ENCODE results near the gene PDE4A. TPM values are rescaled to one million over a fixed set of nuclear protein-coding genes. Genes with fewer than 3 reads are reported as not detected.

The PDE4A gene
- total and polyA plus RNA-seq, 12 donors = 0.28 to 20.4 (median 11.2) TPM

DNA sequence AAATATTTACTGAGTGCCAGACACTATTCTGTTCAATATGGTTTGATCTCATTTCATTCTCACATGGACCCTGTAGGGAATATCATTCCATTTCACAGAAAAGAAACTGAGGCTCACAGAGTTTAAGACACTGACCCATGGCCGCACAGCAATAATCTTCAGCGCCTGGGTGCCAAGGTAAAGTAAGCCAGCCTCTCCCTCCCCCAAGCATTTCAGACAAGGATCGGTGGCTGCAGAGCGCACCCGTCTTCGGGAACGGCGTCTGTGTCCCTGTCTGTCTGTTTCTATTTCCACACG, 4.3 kb upstream of the PDE4A start:
- H3K9me3 ChIP-seq (replicated peaks in 1 of 3) = no peaks in the 10 kb centered on the region
- peaks cover 0 to 20% of the 10 kb centered on the region in 2 donors for H3K4me1 ChIP-seq (replicated peaks in 1 of 2)
- H3K27ac ChIP-seq = peak overlapping the region in 3 of 5 donors; percentile 43 to 73 (median 54)
- TF ChIP-seq POLR2A (IDR thresholded peaks at IDR 0.05) (no peak), CTCF (IDR thresholded peaks at IDR 0.05) (no peak)
- no peaks in the 10 kb centered on the region for H3K36me3 ChIP-seq (replicated peaks in 1 of 2)
- peak overlapping the region in 2 of 4 donors; percentile 36 to 53 for H3K4me3 ChIP-seq
- no peak for DNase-seq
- WGBS, 4 donors = 0 to 4% (median 3%) methylated on average over 5 to 9 of the region's 9 CpGs
- intact Hi-C loops (cut with DNase I) = no loop called here
- peaks cover 31% of the 10 kb centered on the region for H3K27me3 ChIP-seq

DNA sequence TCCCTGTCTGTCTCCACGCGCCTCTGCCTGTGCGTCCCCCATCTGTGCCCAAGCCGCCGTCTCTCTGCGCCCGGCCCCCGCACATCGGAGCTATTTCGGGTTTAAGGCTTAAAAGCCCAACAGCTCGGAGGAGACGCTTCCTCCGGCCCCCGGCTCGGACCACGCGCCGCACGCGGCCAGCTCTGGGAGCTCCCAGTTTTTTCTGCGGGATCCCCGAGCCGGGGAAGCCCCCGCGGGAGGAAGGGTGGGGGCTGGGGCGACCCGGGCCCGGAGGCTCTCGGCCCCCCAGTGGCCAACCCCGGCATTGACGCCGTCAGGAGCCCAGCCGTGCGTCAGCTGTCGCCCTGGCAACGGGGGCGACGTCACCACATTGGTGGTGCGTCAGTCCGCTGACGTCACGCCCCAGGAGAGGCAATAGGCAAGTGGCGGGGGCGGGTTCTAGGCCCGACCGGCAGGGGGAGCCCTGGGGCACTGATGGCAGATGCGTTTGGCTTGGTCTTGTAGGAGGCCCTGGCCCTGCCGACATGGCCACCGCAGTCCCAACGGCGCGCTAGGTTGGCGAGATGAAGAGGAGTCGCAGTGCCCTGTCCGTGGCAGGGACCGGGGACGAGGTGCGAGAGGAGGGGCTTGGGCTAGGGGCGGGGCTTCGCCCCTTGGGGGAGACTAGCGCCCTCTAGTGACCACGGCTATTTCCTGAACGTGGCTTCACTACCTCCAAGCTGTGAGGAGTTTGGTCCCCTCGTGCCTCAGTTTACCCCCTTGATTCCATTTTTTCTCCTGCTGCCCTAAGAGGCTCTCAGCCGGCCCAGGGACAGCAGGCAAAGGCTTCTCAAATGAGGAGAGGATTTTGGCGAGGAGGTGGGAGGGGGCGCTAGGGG, 3.7 kb upstream of the PDE4A start:
- H3K27ac ChIP-seq = peak overlapping the region in 3 of 5 donors; percentile 43 to 73 (median 54)
- no peaks in the 10 kb centered on the region for H3K36me3 ChIP-seq (replicated peaks in 1 of 2)
- peak overlapping the region in 2 of 4 donors; percentile 36 to 53 for H3K4me3 ChIP-seq
- no peaks in the 10 kb centered on the region for H3K9me3 ChIP-seq (replicated peaks in 1 of 3)
- 2 to 8% (median 3%) methylated on average over 17 to 67 of the region's 67 CpGs for WGBS, 4 donors
- peaks cover 0 to 20% of the 10 kb centered on the region in 2 donors for H3K4me1 ChIP-seq (replicated peaks in 1 of 2)
- intact Hi-C loops (cut with DNase I) = no loop called here
- peak; percentile 86 to 94 (median 90) for DNase-seq
- H3K27me3 ChIP-seq = peaks cover 37% of the 10 kb centered on the region
- TF ChIP-seq POLR2A (IDR thresholded peaks at IDR 0.05) = no peak
- peak; percentile 52 to 94 (median 89) for TF ChIP-seq CTCF (IDR thresholded peaks at IDR 0.05)

- Histone ChIP-seq H3K4me3 (no peak overlapping the region), H3K27me3 (peaks cover 46% of the 10 kb centered on the region), H3K36me3 (replicated peaks in 1 of 2) (no peaks in the 10 kb centered on the region), H3K27ac (no peak overlapping the region), H3K4me1 (replicated peaks in 1 of 2) (peaks cover 0 to 20% of the 10 kb centered on the region in 2 donors), H3K9me3 (replicated peaks in 1 of 3) (no peaks in the 10 kb centered on the region)
- DNase-seq = no peak
- no peak for TF ChIP-seq CTCF (IDR thresholded peaks at IDR 0.05)
- no peak for TF ChIP-seq POLR2A (IDR thresholded peaks at IDR 0.05)
- intact Hi-C loops (cut with DNase I) = no loop called here
- 8 to 28% (median 13%) methylated on average over 12 to 30 of the region's 30 CpGs for whole genome bisulfite sequencing, 4 donors
Observed at GRCh38 chr19:10417541-10418234, 2.6 kb upstream of the PDE4A start.

GRCh38 chr19:10418235-10418484, 2.2 kb upstream of the PDE4A start:
- H3K4me3 ChIP-seq = no peak overlapping the region
- peaks cover 50% of the 10 kb centered on the region for H3K27me3 ChIP-seq
- intact Hi-C loops (cut with DNase I) = no loop called here

More at GRCh38 chr19:10418235-10418484, 2.2 kb upstream of the PDE4A start:
- Histone ChIP-seq H3K9me3 (replicated peaks in 1 of 3) (no peaks in the 10 kb centered on the region), H3K27ac (no peak overlapping the region), H3K36me3 (replicated peaks in 1 of 2) (no peaks in the 10 kb centered on the region), H3K4me1 (replicated peaks in 1 of 2) (peaks cover 0 to 20% of the 10 kb centered on the region in 2 donors)
- no peak for TF ChIP-seq CTCF (IDR thresholded peaks at IDR 0.05)
- no peak for TF ChIP-seq POLR2A (IDR thresholded peaks at IDR 0.05)
- WGBS, 4 donors = 7 to 15% (median 11%) methylated on average over 2 to 3 of the region's 3 CpGs
- DNase-seq = no peak

Data from adrenal gland (tissue), 12 donors.